ENCODE data around the gene MRO.

MRO gene

DNA sequence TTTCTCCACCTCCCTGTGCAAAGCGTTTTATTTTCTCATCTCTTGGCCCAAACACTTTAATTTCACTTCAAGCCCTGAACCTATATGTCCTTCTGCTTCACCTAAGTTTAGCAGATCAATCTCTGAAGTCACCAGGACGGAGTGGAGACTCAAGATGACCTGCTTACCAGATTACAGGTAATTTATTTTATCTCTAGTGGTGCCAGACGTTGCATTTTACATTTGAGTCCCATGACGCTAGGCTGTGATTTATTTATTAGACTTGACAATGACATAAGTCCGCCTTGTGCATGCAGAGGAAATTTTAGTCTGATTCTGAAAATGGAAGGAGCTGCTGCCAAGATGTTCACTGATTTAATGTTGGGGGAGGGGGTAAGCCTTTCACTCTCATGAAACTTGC lies 73.9 kb downstream of the MRO start:
- Histone ChIP-seq H3K27me3 (ENCODE audit: control insufficient read depth, insufficient read depth, low read length) (no peaks in the 10 kb centered on the region), H3K36me3 (ENCODE audit: control insufficient read depth, insufficient read depth, low read length) (no peaks in the 10 kb centered on the region), H3K4me1 (ENCODE audit: control insufficient read depth, insufficient read depth, low read length) (peaks cover 27% of the 10 kb centered on the region), H3K9ac (ENCODE audit: low read depth, low read length) (no peak overlapping the region), H3K27ac (ENCODE audit: low read depth, low read length) (no peak overlapping the region), H3K4me3 (ENCODE audit: low read depth, low read length) (no peak overlapping the region), H3K9me3 (ENCODE audit: control insufficient read depth, insufficient read depth, low read length) (no peaks in the 10 kb centered on the region)

Data from HUES48 (cell line).